OCI-LY7 (cell line): ENCODE measurements around the gene SPACDR.

ENCODE experiments used
- CTCF ChIP-seq: fragments of 200-600 bp; sonication (generic); conservative IDR thresholded peaks from 2 replicates; pipeline ENCODE4 v1.5.1; 2014; ENCODE audit warnings: mild to moderate bottlenecking, antibody characterized with exemption, low read length, moderate library complexity, mixed read lengths
- EZH2phosphoT487 ChIP-seq: fragments of 200-600 bp; sonication (generic); IDR thresholded peaks from 2 replicates; pipeline ENCODE4 v1.6.1; 2018; ENCODE audit warnings: low read depth, borderline replicate concordance, mild to moderate bottlenecking, mixed run types, antibody characterized with exemption, low read length, moderate library complexity, mixed read lengths

- no peak for TF ChIP-seq CTCF
- TF ChIP-seq EZH2phosphoT487 = no peak
Measured at GRCh38 chr7:100429637-100430492, 34.2 kb downstream of the SPACDR start, which contains the start of gene MEPCE.
